Fibroblast of lung (primary cell): ENCODE results near the gene KDM6B. TPM values are rescaled to one million over a fixed set of nuclear protein-coding genes. Genes with fewer than 3 reads are reported as not detected.

Experiments used
- DNase-seq, 2 donors: peaks; one replicate each; pipeline versions ENCODE4 v3.0.0 to v3.0.0-alpha.2; 2010; ENCODE audit warnings: low read depth in 2 of 2
- H2AFZ ChIP-seq: 2 replicates; pipeline ENCODE4 v1.5.1; 2012; ENCODE audit warnings: low read length, control low read depth, inconsistent platforms
- H3K27ac ChIP-seq: 2 replicates; pipeline ENCODE4 v1.5.1; 2011; ENCODE audit warnings: low read length, control low read depth; ENCODE audit not compliant: insufficient read depth
- H3K27me3 ChIP-seq: 2 replicates; pipeline ENCODE4 v1.5.1; 2011; ENCODE audit warnings: mild to moderate bottlenecking, low read length; ENCODE audit not compliant: control insufficient read depth, insufficient read depth
- H3K36me3 ChIP-seq: 2 replicates; pipeline ENCODE4 v1.5.1; 2011; ENCODE audit warnings: low read length; ENCODE audit not compliant: control insufficient read depth, insufficient read depth
- H3K4me1 ChIP-seq: 2 replicates; pipeline ENCODE4 v1.5.1; 2011; ENCODE audit warnings: low read length; ENCODE audit not compliant: control insufficient read depth, insufficient read depth; ENCODE audit errors: extremely low read depth
- H3K4me2 ChIP-seq: 2 replicates; pipeline ENCODE4 v1.5.1; 2011; ENCODE audit warnings: low read length, control low read depth; ENCODE audit not compliant: insufficient read depth; ENCODE audit errors: extremely low read depth
- H3K4me3 ChIP-seq, 4 experiments: fragments of 200-600 bp in 1 of 4; sonication (generic) in 1 of 4; replicated peaks in 1 of 4; 2 replicates each; pipeline ENCODE4 v1.5.1; 2011 to 2016; ENCODE audit warnings: low read length in 4 of 4, low read depth in 3 of 4, mild to moderate bottlenecking in 3 of 4, control low read depth in 2 of 4, inconsistent platforms in 1 of 4, mixed read lengths in 1 of 4; ENCODE audit not compliant: insufficient read depth in 1 of 4; ENCODE audit errors: control extremely low read depth in 1 of 4
- H3K79me2 ChIP-seq: 2 replicates; pipeline ENCODE4 v1.5.1; 2012; ENCODE audit warnings: mild to moderate bottlenecking, low read length, inconsistent platforms; ENCODE audit not compliant: control insufficient read depth, insufficient read depth
- H3K9ac ChIP-seq: 2 replicates; pipeline ENCODE4 v1.5.1; 2011; ENCODE audit warnings: mild to moderate bottlenecking, low read length, control low read depth; ENCODE audit not compliant: insufficient read depth
- H3K9me3 ChIP-seq: 2 replicates; pipeline ENCODE4 v1.5.1; 2012; ENCODE audit warnings: low read depth, low read length; ENCODE audit not compliant: control insufficient read depth, insufficient read depth
- H4K20me1 ChIP-seq: 2 replicates; pipeline ENCODE4 v1.5.1; 2011; ENCODE audit warnings: low read length; ENCODE audit not compliant: control insufficient read depth, insufficient read depth; ENCODE audit errors: extremely low read depth
- CTCF ChIP-seq, 2 donors: IDR thresholded peaks in 1 of 2; conservative IDR thresholded peaks in 1 of 2; 1 replicate in 1 of 2; 2 replicates in 1 of 2; pipeline ENCODE4 v1.5.1; 2011 to 2012; ENCODE audit warnings: low read length in 2 of 2, control low read depth in 1 of 2, inconsistent platforms in 1 of 2, low read depth in 1 of 2, mild to moderate bottlenecking in 1 of 2
- EZH2 ChIP-seq: IDR thresholded peaks from 2 replicates; pipeline ENCODE4 v1.5.1; 2012; ENCODE audit warnings: low read length, control low read depth, mild to moderate bottlenecking; ENCODE audit errors: missing control alignments
- polyA plus RNA-seq, 2 donors: library from polyadenylated mRNA; depleted of rRNA in 1 of 2; stranded (reverse) in 1 of 2; unstranded in 1 of 2; fragments of >200 nt; gene quantifications; 2 replicates each; pipeline ENCODE4 v1.2.1, GENCODE V29; 2011 to 2012; ENCODE audit warnings: missing spikeins in 1 of 2
- total RNA-seq: library from RNA; depleted of rRNA; stranded (reverse); fragments of >200 nt; gene quantifications from 2 replicates; pipeline ENCODE4 v1.2.1, GENCODE V29; 2014

The KDM6B gene
- total and polyA plus RNA-seq, 2 donors (not counting 1 experiment from before 2014, with no cell fraction given) = 1.1 to 9.4 TPM

DNA sequence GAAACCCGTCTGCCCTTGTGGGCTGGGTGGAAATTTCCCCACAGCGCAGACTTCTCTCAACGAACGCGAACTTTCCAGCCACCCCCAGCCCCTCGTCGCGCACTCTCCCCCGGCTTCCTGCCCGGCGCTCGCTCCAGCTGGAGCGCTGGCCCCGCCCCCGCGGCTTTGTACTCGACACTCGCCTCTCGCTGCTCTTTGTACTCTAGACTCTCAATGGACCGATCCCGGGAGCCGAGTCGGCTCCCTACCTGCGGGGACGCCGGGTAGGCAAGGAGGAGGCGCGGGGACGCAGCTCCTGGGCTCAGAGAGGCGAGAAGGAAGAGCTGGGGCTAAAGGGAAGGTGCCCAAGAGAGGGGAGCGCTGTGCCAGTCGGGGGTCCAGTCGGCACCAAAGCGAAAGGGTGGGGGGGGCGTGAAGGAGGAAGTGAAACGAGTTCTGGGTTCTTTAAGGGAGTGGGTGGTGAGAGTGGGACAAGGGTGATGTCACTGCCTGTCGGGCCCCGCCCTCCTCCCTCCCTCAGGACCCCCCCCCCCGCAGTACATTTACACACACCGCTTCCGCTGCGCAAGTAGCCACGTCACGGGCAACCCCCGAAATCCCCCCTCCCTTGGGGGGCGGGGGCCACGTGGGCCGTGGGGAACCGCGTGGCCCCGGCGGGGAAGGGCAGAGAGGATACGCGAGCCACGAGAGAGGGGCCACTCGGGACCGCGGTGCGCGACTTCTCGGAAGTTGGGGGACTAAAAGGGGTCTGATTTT lies 9.7 kb downstream of the KDM6B start:
- Histone ChIP-seq H4K20me1 (no peaks in the 10 kb centered on the region), H3K4me1 (peaks cover 25% of the 10 kb centered on the region), H2AFZ (no peak overlapping the region)

GRCh38 chr17:7844292-7845154 lies 10.5 kb downstream of the KDM6B start:
- H3K27ac ChIP-seq = peak overlapping the region; percentile 100
- H3K9me3 ChIP-seq = no peaks in the 10 kb centered on the region
- H3K79me2 ChIP-seq = peaks cover 36% of the 10 kb centered on the region
- H3K9ac ChIP-seq = peak overlapping the region; percentile 98
- peaks cover 30% of the 10 kb centered on the region for H3K36me3 ChIP-seq
- peaks cover 18% of the 10 kb centered on the region for H3K4me1 ChIP-seq
- no peaks in the 10 kb centered on the region for H3K27me3 ChIP-seq
- no peaks in the 10 kb centered on the region for H4K20me1 ChIP-seq
- H2AFZ ChIP-seq = no peak overlapping the region
- peak overlapping the region; percentile 84 to 92 (median 87) for H3K4me3 ChIP-seq
- DNase-seq = peak; percentile 94
- peak overlapping the region; percentile 99 for H3K4me2 ChIP-seq
- no peak for TF ChIP-seq EZH2
- TF ChIP-seq CTCF (conservative IDR thresholded peaks at IDR 0.05 in 1 of 2, IDR thresholded peaks at IDR 0.05 in 1 of 2; ENCODE audit: low read depth in 1 of 2, low read length in 2 of 2) = no peak

More for the DNA sequence above, 9.7 kb downstream of the KDM6B start:
- TF ChIP-seq CTCF (conservative IDR thresholded peaks at IDR 0.05 in 1 of 2, IDR thresholded peaks at IDR 0.05 in 1 of 2; ENCODE audit: low read depth in 1 of 2, low read length in 2 of 2) (no peak), EZH2 (no peak)
- peaks cover 44% of the 10 kb centered on the region for H3K79me2 ChIP-seq
- peak overlapping the region; percentile 99 for H3K4me2 ChIP-seq
- DNase-seq = peak; percentile 86 to 88
- H3K4me3 ChIP-seq = peak overlapping the region; percentile 85 to 94 (median 90)
- H3K9me3 ChIP-seq = no peaks in the 10 kb centered on the region
- H3K27me3 ChIP-seq = no peaks in the 10 kb centered on the region
- H3K9ac ChIP-seq = peak overlapping the region; percentile 98
- peak overlapping the region; percentile 100 for H3K27ac ChIP-seq
- peaks cover 23% of the 10 kb centered on the region for H3K36me3 ChIP-seq
